ENCODE results near the gene C1orf87.

The C1orf87 gene

GRCh38 chr1:60073605-60074278 is at the start of gene C1orf87:
Gene C1orf87, minus strand, starts transcription at chr1:60073770. Its CDS starts 1,127 bp downstream, at chr1:60072643.
- peak; percentile 42 for DNase-seq

GRCh38 chr1:60118085-60118484 is 44.5 kb upstream of the C1orf87 start:
- no peak for DNase-seq

GRCh38 chr1:60114745-60115318 is 41.3 kb upstream of the C1orf87 start:
- no peak for DNase-seq

- no peak for DNase-seq
Observed at GRCh38 chr1:60113596-60113995, 40.0 kb upstream of the C1orf87 start.

GRCh38 chr1:60113028-60113427 is 39.5 kb upstream of the C1orf87 start:
- DNase-seq: no peak

GRCh38 chr1:60111716-60112115 is 38.1 kb upstream of the C1orf87 start:
- no peak for DNase-seq

GRCh38 chr1:60111118-60111517 is 37.5 kb upstream of the C1orf87 start:
- DNase-seq: no peak

- DNase-seq: no peak
Observed at GRCh38 chr1:60108196-60108595, 34.6 kb upstream of the C1orf87 start.

- DNase-seq: no peak
Observed at GRCh38 chr1:60103186-60103585, 29.6 kb upstream of the C1orf87 start.

- no peak for DNase-seq
Observed at GRCh38 chr1:60102267-60103061, 28.9 kb upstream of the C1orf87 start.

- no peak for DNase-seq
Observed at GRCh38 chr1:60101516-60101915, 27.9 kb upstream of the C1orf87 start.

GRCh38 chr1:60091195-60091715 is 17.7 kb upstream of the C1orf87 start:
- no peak for DNase-seq

- DNase-seq: no peak
Observed at GRCh38 chr1:60090655-60091054, 17.1 kb upstream of the C1orf87 start.

- DNase-seq: no peak
Observed at GRCh38 chr1:60088620-60089155, 15.1 kb upstream of the C1orf87 start.

GRCh38 chr1:60087681-60088080 is 14.1 kb upstream of the C1orf87 start:
- DNase-seq: no peak

- DNase-seq: no peak
Observed at GRCh38 chr1:60078182-60078581, 4.6 kb upstream of the C1orf87 start.

- no peak for DNase-seq
Observed at GRCh38 chr1:60071296-60071695, 2.3 kb downstream of the C1orf87 start.

GRCh38 chr1:60069691-60070090 is 3.9 kb downstream of the C1orf87 start:
- DNase-seq: no peak

GRCh38 chr1:60068393-60069045 is 5.1 kb downstream of the C1orf87 start:
- no peak for DNase-seq

- no peak for DNase-seq
Observed at GRCh38 chr1:60066001-60066400, 7.6 kb downstream of the C1orf87 start.

- DNase-seq: no peak
Observed at GRCh38 chr1:60065199-60065598, 8.4 kb downstream of the C1orf87 start.

GRCh38 chr1:60063561-60063960 is 10.0 kb downstream of the C1orf87 start:
- DNase-seq: no peak

GRCh38 chr1:60059468-60059867 is 14.1 kb downstream of the C1orf87 start:
- DNase-seq: no peak
